PC-9 (cell line): ENCODE results near the gene FAM241A.

ENCODE experiments used
- EZH2 ChIP-seq: fragments of 200-600 bp; sonication (generic); IDR thresholded peaks from 2 replicates; pipeline ENCODE4 v1.8.0; 2017; ENCODE audit warnings: antibody characterized with exemption, low read depth
- TF ChIP-seq, protein P1 (sequence below): fragments of 200-600 bp; sonication (generic); conservative IDR thresholded peaks from 2 replicates; pipeline ENCODE4 v1.6.1; 2017; ENCODE audit warnings: mixed run types, antibody characterized with exemption, mild to moderate bottlenecking, moderate library complexity

- TF ChIP-seq, protein P1, sequence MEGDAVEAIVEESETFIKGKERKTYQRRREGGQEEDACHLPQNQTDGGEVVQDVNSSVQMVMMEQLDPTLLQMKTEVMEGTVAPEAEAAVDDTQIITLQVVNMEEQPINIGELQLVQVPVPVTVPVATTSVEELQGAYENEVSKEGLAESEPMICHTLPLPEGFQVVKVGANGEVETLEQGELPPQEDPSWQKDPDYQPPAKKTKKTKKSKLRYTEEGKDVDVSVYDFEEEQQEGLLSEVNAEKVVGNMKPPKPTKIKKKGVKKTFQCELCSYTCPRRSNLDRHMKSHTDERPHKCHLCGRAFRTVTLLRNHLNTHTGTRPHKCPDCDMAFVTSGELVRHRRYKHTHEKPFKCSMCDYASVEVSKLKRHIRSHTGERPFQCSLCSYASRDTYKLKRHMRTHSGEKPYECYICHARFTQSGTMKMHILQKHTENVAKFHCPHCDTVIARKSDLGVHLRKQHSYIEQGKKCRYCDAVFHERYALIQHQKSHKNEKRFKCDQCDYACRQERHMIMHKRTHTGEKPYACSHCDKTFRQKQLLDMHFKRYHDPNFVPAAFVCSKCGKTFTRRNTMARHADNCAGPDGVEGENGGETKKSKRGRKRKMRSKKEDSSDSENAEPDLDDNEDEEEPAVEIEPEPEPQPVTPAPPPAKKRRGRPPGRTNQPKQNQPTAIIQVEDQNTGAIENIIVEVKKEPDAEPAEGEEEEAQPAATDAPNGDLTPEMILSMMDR = no peak
- TF ChIP-seq EZH2 = no peak
Observed at GRCh38 chr4:112142182-112142581, 3.1 kb upstream of the FAM241A start.
